DMS53 (cell line): ENCODE measurements around the gene CD151.

Experiments
- DNase-seq: peaks from one replicate; lab custom pipeline; 2025; lab: John Stamatoyannopoulos, UW

Gene CD151

DNA sequence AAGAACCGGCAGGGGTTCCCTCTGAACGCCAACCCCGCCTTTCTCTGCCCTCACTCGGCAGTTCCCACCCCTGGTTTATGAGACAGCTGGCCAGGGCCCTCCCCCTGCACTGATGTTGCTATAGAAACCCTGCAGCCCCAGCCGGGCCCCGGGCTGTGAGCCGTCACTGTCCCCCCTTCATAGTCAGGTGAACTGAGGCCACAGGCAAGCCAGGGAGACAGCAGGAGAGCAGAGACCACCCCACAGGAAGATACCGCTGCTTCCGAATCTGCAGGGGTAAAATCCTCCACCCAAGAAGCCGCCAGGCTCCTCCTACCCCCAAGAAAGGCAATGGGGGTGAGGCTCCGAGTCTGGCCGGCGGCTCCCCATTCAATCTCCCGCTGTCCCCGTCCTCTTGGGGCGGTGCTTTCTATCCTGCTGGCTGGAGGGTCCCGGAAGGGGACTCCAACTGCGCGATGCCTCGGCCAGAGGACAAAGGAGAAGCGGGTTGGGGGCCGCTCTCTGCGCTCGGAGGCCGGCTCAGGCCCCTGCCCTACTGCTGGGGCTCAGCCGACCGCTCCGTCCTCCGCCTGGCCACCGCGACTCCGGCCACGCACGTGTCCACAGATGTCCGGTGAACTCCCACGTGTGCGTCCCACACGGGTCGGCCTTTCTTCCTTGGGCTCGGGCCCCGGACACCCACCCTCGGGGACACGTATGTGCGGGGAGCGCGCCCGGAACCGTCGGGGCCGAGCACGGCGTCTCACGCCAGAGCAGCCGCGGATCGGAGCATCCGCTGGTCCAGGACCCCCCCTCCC is 35.3 kb upstream of the CD151 start:
- peak; percentile 91 for DNase-seq

GRCh38 chr11:798093-798713 is 34.5 kb upstream of the CD151 start, which contains the start of gene SLC25A22:
TSS of gene SLC25A22 (minus strand) at chr11:798281. CDS start at chr11:795006, 3,275 bp downstream.
- DNase-seq: peak; percentile 95

GRCh38 chr11:799641-800316 is 33.0 kb upstream of the CD151 start:
- no peak for DNase-seq

- DNase-seq: no peak
Observed at GRCh38 chr11:800473-800872, 32.3 kb upstream of the CD151 start.

DNA sequence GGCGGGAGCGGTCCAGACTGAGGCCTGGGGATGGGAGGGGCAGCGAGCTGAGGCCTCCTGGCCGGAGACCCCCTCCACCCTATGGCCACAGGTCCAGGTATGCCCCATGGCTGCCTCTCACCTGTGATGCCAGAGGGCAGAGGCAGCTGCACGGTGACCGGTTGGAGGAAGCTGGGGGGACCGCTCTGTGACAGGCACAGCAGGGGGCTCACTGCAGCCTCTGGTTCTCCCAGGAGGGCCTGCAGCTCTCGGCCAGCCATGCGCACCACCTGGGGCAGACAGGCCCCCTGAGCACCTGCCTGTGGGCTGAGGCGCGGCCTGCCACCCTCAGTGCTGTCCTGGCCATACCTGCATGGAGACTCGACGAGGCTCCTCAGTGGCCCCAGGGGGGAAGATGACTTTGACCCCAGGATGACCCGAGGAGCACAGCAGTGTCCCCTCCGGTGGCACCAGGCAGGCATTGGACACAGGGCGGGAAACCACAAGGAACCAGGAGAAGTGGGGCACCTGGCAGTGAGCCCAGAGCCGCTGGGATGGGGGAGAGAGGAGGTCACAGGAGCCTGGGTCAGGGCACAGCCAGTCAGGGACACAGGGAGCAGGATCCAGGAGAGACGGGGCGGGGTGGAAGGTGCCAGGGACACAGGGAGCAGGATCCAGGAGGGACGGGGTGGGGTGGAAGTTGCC is 31.5 kb upstream of the CD151 start:
- DNase-seq: no peak

- DNase-seq: no peak
Observed at GRCh38 chr11:802018-802617, 30.6 kb upstream of the CD151 start.

GRCh38 chr11:802693-803466 is 29.9 kb upstream of the CD151 start:
- no peak for DNase-seq

DNA sequence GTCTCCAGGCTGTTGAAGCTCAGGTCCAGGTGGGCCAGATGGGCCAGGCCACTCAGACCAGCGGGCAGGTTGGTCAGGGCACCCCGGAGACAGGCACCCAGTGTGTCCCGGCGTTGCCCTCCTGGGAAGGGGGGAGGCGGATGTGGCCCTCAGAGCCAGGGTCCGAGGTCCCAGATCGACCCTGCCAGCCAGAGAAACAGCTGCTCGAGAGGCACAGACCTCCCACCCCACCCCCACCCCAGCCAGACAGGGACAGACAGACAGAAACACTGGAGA is 29.3 kb upstream of the CD151 start:
- no peak for DNase-seq

GRCh38 chr11:803770-804598 is 28.8 kb upstream of the CD151 start:
- DNase-seq: peak; percentile 84

DNA sequence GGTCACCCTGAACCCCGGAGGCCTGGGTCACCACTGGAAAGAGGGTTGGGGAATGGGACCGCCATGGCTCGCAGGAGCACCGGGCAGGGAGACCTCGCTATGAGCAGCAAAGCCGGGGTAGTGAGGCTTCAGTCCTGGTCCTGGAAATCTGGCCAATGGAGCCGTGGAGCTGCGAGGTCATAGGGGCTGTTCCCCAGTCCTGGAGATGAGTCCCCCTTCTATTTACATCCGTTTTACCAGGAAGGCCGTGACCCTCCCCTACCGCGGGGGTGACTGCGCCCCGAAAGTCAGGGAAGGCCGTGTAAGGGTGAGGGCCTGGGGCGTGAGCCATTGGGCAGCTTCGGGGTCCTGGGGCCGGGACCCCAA is 28.2 kb upstream of the CD151 start:
- DNase-seq: peak; percentile 68

DNA sequence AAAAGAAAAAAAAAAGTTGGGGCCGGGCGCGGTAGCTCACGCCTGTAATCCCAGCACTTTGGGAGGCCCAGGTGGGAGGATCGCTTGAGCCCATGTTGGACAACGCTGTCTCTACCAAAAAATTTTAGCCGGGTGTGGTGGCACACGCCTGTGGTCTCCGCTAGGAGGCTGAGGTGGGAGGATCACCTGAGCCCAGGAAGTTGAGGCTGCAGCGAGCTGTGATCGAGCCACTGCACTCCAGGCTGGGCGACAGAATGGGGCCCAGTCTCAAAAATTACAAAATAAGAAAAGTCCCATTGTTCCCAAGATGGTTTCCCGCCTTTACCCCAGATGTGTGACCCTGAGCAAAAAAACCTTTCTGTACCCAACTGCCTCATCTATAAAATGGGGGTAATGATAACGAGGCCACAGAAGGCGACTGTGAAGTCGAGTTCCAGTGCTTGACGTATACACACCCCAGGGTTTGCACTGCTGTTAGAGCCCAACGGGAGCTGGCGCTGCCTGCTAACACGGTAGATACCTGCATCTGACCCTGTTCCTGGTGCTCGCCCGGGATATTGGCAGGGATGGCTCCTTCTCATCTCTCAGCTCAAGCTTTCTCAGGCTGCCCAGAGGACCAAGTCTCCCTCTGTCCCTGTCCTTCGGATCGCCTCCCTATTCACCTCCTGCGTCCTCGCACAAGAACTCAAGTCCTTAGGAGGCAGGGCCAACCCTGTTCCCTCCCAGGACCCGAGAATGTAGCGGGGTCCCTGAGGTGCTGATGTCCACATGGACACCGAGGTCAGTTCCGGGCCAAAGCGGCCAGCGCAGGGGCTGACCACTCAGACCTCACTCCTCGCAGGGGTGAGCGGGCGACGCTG is 24.1 kb upstream of the CD151 start:
- DNase-seq: peak; percentile 83

DNA sequence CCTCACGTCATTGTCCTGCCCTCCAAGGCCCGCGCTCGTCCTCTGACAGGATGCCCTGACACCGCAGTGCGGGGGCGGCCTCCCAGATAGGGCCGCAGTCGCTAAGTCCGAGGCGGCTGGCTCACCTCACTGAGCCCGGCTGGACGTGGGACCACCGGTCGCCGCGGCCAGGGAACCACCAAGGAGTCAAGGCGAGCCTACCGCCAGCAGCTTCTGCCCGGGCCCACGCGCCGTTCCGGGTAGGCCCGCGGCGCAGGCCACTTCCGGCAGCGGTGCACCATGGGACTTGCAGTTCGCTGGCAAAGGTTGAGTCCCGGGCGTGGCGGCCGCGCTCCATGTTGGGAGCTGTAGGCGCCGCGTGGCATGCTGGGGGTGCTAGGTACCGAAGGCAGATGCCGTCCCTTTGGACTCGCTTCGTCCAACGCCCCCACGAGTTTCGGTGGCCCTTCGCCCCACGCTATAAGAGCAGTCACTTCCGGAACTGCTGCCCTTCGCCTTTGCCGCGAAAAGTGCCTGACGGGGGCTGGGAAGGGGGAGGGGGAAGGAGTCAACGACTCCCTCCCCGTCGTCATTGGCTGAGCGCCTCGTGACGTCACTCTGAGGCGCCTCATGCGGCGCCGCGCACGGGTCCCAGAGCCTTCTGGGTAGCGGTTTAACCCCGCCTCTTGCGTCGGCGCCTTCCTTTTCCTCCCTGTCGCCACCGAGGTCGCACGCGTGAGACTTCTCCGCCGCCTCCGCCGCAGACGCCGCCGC is 23.3 kb upstream of the CD151 start, which contains the start of gene RPLP2:
TSS of gene RPLP2 (plus strand) at position 681 of the 753 bp plus-strand sequence. CDS start 268 bp downstream, outside the sequence.
- peak; percentile 100 for DNase-seq

GRCh38 chr11:810040-810567 is 22.6 kb upstream of the CD151 start:
- peak; percentile 71 for DNase-seq

DNA sequence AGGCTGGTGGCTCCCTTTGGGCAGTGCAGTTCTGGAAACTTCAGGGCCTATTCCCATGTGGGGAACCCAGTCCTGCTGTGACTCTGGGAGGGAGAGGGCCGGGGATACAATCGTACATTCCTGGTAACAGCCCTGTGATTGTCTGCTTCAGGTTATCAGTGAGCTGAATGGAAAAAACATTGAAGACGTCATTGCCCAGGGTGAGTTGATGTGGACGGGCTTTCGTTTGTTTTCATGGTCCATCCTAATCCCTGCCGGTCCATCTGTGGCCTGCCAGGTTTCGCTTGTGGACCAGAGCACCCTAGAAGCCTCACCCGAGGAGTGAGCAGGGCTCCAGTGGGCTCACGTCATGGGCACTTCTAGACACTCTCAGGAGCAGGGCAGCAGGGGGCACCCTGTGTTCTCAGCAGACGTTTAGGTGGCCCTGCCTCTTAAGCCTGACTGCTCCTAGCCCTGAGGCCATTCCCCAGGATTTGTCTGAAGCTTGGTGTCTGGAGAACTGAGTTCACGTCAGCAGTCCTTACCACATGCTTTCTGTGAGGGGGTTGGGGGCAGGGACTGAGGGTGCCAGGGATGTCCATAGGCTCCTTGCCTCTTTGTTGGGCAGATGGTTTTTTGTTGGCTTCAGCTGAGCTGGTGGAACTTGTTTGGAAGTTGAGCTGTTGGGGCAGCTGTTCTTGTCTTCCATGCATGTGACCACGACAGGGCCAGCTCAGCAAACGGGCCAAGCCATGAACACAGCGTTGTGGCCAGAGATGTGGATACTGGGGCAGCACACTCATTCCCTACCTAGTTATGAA is 21.1 kb upstream of the CD151 start:
- no peak for DNase-seq

GRCh38 chr11:812390-812789 is 20.4 kb upstream of the CD151 start:
- DNase-seq: no peak

DNA sequence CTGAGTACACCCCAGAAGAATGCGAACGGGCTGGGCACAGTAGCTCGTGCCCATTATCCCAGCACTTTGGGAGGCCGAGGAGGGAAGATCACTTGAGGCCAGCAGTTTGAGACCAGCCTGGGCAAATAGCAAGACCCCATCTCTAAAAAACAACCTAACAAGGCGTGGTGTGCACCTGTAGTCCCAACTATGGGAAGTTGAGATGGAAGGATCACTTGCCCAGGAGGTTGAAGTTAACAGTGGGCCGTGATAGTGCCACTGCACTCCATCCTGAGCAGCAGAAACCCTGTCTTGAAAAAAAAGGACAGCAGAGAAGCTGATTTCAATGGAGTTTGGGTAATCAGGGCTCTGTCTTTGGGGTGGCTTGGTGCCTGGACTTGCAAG is 19.7 kb upstream of the CD151 start:
- no peak for DNase-seq

- DNase-seq: no peak
Observed at GRCh38 chr11:813456-814096, 19.2 kb upstream of the CD151 start.
